NCI-H2107 treated with DMSO at 0.1 percent for 48 hours (cell line): Measurements from ENCODE around the gene TXNRD3.

Experiments used
- DNase-seq: peaks from one replicate; lab custom pipeline; 2025; ENCODE audit not compliant: unreplicated experiment; lab: John Stamatoyannopoulos, UW

Gene TXNRD3

DNA sequence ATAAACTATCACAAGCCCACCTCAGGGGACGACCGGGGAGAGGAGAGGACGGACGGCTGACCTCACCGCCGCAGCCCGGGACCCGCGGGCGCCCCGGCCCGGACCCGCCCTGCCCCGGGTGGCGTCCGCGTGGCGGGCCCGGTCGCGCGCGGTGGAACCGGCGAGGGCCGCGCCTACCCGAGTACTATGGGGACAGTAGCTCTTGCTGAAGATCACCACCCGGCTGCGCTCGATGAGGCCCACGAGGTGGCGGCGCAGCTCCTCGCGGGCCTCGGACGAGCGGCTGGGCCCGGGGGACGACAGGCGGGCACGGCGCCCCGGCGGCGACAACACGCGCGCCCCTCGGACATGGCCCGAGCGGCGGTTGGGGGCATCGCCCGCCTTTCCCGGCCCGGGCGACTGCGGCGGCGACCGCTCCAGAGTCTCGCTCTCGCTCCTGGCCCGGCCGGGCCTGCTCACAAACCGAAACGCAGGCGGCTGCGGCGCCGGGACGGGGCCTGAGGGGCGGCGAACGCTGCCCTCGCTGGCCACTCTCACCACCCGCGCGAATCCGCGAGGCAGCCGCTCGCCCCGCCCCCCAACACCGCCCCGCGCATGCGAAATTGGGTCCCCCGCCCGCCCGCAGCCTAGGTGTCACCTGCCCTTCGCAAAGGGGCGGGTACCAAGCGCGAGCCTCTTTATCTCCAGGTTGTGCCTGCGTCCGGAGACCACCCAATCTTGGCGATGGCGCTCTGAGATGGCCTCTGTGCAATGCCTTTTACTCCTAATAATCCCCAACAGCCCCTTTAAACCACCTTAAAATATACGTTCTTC is at the start of gene TXNRD3:
TSS of gene TXNRD3 (minus strand) at position 554 of the 813 bp plus-strand sequence.
- DNase-seq: peak; percentile 78

DNA sequence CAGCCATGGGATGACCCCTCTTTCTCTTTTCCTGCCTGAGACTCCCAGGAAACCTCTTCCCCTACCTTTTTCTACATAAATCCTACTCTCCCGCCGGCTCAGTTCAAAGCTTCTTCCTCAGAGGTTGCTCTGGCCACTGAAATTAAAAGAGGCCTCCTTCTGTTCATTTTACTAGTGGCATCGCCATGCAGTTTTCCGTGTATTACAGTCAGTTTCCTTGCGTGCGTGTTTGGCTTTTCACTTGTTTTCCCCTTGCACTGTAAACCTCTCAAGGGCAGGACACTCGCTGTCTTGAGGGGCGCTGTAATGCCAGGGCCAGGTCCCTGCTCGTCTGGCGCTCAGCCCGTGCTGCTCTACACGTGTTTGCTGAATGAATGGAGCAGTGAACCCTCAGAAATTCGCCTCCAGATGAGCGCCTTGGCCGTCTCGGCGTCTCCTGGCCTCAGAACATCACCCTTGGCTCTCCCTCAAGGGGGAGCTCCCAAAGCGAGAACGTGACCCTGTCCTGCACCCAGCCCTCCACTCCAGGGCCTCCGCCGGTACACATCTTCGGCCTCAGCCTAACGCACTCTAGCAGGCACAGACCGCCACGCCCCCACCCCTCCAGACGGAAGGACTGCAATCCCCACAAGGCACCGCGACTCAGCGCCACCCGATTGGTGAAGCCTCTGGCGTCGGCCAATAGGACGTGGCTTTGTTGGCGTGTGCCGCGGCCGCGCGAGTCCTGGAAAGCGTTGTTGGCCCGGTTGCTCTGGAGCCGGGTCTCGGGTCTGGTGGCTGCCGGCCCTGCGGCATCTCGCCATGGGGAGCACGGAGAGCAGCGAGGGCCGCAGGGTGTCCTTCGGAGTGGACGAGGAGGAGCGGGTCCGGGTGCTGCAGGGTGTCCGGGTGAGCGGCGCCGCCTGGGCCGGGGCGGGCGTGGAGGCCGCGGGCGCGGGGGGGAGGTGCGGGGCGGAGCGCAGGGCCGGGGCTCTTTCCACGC is 48.9 kb upstream of the TXNRD3 start, which contains the start of gene CHCHD6:
TSS of gene CHCHD6 (plus strand) at position 729 of the 982 bp plus-strand sequence. CDS start at position 802, 73 bp downstream.
- DNase-seq: peak; percentile 95

DNA sequence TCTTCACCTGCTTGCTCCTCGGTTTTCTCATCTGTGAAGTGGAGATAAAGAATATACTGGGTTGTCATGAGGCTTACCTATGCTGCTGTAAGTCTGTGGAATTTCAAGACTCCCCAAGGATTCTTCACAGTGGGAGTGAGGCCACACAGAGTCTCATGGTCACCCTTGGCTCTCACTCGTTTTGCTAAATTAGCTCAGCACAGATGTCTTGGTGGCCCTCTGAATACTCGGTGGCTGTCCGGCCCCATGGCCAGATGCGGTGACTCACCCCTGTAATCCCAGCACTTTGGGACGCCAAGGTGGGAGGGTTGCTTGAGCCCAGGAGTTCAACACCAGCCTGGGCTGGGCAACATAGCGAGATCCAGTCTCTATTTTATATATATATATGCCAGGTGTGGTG is 44.1 kb upstream of the TXNRD3 start:
- DNase-seq: no peak

DNA sequence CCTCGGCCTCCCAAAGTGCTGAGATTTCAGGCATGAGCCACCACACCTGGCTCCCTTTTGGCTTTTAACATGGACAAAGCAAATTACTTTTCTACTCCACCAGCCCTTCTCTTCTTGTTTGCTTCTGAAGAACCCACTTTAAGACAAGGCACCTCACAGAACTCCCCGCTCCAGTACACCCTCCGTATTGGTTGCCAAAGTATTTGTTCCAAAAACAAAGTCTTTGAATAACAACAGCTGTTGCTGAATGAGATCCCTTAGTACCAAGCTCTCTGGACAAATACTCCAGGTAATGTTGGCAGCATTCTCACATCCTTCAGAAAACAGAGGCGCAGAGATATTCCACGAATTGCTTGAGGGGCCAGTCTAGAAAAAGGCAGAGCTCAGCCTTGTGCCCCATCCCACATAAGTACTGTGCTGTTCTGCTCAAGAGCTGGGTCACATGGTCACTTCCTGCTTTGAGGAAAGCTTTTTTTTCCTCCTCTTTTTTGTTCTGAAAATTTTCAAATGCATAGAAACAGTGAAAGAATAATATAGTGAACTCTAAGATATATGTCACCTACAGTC is 41.9 kb upstream of the TXNRD3 start:
- no peak for DNase-seq

DNA sequence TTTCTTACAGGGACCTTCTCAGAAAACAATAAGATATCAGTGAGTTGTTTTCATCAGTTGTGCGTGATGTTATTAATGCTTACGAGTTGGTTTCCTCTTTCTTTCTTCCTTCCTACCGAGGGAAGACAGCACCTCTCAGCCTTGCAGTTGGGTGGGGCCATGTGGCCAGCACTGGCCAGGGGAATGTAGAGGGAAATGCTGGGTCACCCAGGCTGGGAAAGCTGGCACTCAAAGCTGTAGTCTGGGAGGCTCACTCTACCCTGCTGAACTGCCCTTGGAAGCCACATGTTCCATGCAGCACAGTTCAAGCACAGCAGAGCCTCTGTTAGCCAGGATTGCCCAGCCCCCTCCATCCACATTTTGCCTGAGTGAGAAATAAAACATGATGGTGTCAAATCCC is 39.0 kb upstream of the TXNRD3 start:
- no peak for DNase-seq

DNA sequence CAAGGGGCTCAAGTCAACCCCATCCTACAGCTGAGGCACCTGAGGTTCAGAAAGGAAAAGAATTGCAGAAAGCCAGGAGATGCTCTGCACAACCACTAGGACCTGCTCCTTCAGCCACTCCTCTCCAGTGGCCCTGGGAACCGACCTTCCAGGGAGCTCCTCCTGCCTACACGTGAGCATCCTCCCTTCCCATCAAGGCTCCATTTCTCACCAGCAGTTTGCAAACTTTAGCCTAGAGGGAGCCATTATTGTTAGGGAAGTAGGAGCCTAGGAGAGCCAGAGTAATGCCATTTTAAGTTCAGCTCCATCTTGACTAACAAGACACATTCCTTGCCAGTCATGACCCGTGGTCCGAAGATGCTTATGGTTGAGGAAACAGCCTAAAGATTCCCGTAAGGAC is 37.9 kb upstream of the TXNRD3 start:
- no peak for DNase-seq

DNA sequence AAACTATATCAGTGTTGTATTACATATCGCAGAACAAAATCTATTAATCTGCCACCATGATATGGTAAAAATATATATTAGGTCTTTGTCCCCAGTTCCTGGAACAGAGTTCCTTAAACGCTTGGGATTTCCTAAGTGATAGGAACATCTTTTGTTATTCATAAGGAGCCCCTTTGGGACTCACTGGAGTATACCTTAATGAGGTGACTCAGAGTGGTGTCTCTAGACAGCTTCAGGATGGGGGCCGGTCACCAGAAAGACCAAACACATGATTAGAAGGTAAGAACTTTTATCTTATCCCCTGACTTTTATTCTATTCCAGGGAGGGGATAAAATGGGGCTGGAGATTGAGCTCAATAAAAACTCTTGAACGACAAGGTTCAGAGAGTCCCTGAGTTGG is 36.8 kb upstream of the TXNRD3 start:
- DNase-seq: no peak

DNA sequence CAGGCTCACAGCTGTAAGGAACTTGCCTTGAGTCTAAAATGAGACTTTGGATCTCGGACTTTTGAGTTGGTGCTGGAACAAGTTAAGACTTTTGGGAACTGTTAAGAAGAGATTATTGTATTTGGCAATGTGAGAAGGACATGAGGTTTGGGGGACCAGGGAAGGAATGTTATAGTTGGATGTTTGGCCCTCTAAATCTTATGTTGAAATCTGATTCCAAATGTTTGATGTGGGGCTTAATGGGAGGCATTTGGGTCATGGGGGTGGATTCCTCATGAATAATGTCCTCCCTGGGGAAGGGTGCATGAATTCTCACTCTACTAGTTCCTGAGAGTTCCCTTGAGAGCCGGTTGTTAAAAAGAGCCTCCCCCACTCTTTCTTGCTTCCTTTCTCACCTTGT is 30.6 kb upstream of the TXNRD3 start:
- DNase-seq: no peak

DNA sequence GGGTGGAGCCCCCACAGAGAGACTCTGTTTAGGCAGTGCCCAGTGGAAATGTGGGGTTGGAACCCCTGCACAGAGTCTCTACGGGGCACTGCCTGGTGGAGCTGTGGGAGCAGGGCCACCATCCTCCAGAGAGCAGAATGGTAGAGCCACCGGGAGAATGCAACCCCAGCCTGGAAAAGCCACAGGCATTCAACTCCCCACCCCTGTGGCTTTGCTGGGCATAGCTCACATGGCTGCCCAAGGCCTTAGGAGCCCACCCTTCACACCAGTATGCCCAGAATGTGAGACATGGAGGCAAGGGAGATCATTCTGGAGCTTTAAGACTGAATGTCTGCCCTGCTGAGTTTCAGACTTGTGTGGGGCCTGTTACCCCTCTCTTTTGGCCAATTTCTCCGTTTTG is 30.1 kb upstream of the TXNRD3 start:
- DNase-seq: no peak

DNA sequence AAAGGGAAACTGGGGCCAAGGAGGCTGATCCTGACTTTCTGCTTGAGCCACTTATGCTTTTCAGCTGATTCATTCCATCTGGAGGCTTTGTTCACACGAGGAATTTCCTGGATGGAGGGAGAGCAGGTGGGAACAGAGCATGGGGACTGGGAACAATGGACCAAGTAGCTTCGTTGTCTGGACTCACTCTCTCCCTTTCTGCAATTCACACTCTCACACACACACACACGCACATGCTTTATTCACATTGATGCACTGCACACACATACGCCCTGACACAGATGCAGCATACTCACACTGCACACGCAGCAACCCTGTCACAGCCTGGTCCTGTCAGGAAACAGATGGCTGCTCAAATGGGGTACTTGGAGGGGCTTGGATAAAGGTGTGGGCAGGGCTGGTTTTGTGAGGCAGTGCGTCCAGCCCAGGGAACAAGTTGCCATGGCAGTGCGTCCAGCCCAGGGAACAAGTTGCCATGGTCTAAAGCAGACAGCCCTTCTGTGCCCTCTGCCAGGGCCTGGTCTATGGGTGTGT is 29.4 kb upstream of the TXNRD3 start:
- DNase-seq: peak; percentile 79

DNA sequence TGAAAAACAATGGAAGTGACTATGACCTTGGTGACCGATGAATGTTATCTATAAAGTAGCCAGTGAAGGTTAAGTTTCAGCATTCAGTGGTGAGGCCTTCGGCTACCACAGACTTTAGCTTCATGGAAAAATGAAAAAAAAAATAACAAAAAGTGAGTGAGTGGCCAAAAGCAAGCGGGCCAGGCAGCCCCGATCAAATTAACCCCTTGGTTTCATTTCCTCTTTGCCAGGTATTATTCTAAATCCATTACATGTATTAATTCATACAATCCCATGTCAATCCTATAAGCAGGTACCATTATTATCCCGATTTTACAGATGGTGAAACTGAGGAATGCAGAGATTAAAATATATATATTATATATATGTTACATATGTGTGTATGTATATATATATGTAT is 28.1 kb upstream of the TXNRD3 start:
- no peak for DNase-seq

DNA sequence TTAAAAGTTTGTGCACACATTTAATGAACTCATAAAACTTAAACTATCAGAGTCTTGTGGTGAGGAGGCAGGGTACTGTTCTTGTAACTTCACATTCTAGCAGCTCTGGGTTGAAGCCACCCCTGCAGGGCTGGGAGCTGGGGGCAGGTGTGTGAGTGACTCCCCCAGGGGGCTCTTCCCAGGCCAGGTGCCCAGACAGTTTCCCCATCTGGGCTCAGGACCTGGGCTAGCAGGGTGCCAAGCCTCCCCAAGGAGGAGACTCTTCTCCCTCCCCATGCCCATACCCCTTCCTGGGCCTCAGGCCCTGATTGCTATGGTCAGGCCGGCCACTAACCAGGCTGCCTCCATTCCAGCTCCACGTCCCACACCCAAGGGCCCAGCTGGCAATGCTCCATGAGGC is 27.1 kb upstream of the TXNRD3 start:
- no peak for DNase-seq

DNA sequence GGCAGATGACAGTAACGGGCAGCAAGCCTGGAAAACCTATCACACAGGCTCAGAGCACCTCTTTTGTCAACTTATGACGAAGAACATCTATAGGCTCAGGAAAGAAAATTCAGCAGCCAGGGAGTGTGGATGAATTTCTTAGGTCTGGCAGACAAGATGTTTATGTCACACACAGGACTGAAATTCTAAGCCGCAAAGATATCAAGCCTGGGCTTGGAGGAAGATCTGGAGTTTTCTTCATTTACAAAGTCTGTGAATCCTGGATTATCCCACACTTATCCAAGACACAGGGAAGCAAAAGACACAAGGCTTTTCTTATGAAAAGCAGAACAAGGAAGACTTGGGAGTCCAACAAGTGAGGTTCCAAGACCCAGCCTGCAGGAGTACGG is 25.7 kb upstream of the TXNRD3 start:
- DNase-seq: no peak

DNA sequence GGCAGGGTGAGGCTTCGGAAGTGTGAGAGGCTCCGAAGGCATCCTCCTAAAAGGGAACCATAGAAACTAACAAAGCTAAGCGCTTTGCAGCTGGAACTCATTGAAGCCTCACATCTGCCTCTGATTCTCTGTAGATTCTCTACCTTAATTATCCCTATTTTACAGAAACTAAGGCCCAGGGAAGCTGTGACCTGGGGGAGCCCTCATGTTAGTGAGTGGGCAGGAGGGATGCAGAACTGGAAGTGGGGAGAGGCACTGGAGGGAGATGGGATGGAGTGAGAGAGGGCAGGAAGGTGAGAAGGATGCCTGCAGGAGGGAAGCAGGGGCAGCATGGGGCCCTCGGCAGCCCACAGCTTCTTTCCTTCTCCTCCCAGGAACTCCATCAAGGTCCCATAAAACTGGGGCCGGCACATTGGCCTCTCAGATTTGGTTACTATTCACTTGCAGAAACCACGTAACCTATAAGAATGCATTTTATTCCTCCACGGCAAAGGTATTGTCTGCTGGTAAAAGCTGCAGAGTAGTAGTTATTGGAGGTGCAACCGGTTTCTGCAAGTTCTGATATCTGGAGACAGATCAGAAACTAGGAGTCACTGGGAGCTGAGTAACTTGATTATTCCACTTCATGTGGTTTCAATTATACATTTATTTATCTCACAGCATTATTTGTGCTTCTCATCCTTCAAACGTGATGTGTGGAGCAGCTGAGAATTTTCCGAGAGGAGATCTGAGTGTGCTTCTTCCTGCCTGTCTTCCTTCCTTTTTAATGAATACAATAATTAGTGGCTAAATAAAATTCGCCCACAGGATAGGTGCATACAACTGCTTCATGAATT is 25.1 kb upstream of the TXNRD3 start:
- no peak for DNase-seq

DNA sequence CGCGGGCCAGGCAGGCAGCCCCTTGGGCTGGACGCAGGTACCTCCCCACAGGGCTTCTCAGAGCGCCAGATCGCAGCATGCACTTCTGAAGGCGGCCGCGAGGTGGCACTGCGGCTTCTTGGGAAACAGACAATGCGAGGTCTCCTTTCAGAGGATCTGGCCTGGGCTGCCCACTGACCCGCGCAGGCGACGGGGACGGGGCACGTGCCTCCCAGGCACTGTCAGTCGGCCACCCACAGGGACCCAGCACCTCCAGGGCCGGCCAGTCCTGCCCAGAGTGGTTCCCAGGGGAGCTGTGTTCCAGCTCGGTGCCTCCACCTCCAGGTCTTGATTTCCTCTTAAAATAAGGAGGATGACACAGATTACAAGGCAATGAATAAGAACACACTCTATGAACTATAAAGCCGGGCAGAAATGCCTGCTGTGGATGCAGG is 24.4 kb upstream of the TXNRD3 start:
- DNase-seq: peak; percentile 69

DNA sequence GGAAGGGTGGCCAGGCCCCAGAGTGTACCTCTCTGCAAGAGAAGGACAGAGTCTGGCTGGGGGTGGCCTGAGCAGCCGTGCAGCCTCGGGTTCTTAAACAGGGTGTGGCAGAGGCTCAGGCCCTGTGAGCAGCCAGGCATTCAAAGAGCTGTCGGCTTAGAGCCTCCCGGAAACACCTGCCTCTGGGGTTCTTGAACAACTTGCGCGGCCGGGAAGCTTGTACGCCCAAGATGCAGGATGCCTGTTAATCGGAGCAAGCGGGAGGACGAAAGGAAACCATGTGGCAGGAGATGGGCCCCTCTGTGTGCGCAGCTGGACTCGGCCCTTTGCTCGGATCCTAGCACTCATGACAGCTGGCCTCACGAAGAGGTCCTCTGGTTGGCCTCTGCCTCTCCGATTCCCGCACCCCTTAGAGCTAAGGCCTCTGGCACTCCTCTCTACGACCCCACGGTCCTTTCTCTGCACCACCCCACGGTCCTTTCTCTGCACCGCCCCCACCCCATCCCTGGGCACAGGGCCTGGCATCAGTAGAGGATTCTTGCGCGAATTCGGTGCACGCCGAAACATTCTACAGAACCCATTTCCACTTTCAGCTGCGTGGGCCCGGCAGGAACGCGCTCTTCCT is 23.9 kb upstream of the TXNRD3 start:
- peak; percentile 60 for DNase-seq

DNA sequence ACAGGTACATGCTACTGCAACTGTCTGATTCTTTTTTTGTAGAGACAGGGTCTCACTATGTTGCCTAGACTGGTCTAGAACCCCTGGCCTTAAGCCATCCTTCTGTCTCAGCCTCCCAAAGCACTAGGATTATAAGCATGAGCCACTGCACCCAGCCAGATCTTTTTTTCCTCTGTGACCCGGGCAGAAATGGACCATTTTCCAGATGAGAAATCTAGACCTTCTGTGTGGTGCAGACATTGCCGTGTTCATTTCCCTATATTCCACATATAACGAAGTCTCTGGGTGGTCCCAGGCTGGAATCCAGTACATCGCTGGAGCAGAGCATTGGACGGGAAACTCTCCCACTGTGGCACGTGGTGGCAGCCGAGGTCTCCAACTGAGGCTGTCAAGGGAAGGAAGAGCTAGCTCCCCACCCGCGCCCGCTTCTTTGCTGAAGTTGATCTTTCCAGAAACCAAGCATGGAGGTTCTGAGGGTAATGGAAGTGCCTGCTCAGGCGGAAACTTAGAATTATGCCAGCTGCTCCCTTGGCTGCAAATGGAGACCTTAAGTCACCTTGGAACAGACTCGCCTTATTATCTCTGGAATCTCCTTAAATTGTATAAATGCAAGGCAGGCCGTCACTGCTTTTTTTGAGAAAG is 23.1 kb upstream of the TXNRD3 start:
- DNase-seq: no peak

DNA sequence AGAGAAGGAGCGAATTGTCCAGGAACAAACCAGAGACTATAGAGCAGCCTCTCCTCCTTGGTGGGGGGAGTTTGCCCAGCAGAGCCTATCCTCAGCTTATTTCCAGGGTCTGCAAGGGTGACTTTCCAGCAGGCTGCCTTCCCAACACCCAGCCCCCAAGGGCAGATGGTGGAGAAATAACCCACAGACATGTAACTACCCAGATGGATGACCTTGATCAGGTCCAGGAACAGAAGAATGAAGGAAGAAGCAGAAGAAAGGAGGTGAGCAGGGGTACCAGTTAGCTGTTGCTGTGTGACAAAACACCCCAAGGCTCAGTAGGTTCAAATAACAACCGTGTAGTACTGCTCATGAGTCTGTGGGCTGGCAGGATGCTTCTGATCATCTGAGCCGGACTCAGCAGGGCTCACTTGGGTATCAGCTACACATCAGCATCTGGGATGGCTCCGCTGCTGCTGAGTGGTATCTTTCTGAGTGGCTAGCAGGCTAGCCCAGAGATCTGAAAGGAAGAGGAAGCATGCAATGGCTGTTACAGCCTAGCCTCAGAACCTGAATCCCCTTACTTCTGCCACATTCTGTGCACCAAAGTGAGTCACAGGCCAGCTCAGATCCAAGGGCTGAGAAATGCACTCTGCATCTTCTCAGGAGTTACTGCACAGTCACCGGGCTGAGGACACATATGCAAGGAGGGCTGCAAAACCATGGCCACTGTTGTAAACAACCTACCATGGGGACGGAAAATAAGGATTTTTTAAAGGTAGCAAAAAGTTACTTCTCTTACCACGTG is 22.2 kb upstream of the TXNRD3 start:
- no peak for DNase-seq

DNA sequence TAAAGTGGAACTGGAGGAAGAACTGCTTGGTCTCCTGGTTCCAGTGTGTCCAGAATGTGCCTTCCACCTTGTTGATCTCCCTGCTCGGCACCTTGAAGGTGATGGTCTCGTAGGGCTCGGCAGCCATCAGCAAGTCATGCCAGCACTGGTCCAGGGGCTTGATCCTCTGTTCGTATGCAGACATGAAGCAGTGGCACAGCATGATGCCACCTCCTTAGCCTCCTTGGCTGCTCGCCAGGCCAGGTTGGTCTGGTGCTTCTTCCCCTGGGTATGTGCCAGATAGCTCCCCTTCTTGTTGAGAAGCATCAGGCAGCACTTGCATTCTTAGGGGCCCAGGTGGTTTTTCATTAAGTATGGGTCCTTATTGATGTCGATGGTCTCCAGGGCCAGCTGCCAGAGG is 17.8 kb upstream of the TXNRD3 start:
- no peak for DNase-seq
